ENCODE measurements around the gene PPP1CC.

PPP1CC gene

GRCh38 chr12:110742096-110742717, 484 bp downstream of the PPP1CC start:
- H3K36me3 ChIP-seq (ENCODE audit: insufficient read depth, low read length), result no peaks in the 10 kb centered on the region
- peak overlapping the region; percentile 94 for H3K4me3 ChIP-seq (ENCODE audit: low read length, poor library complexity, severe bottlenecking)
- H3K9me2 ChIP-seq (replicated peaks; ENCODE audit: low read depth, low read length), result no peaks in the 10 kb centered on the region
- H2AFZ ChIP-seq (ENCODE audit: low read length), result peak overlapping the region; percentile 57; the same call in 1 of the 2 replicates
- H3K79me2 ChIP-seq (ENCODE audit: insufficient read depth, low read length), result peaks cover 65% of the 10 kb centered on the region
- peaks cover 7% of the 10 kb centered on the region for H3K27me3 ChIP-seq (ENCODE audit: insufficient read depth, low read length, poor library complexity, severe bottlenecking)
- no peaks in the 10 kb centered on the region for H3K9me3 ChIP-seq (ENCODE audit: insufficient read depth, low read depth, low read length)
- peak overlapping the region; percentile 94 for H3K4me2 ChIP-seq (ENCODE audit: low read depth, low read length, poor library complexity, severe bottlenecking)
- peaks cover 50% of the 10 kb centered on the region for H4K20me1 ChIP-seq (ENCODE audit: insufficient read depth, low read length, poor library complexity, severe bottlenecking)
- no peaks in the 10 kb centered on the region for H3F3A ChIP-seq (ENCODE audit: low read depth)
- no peak for TF ChIP-seq CTCF (conservative IDR thresholded peaks at IDR 0.05; ENCODE audit: low read length)
- TF ChIP-seq EZH2phosphoT487 (IDR thresholded peaks at IDR 0.05; ENCODE audit: borderline replicate concordance), result no peak
- peaks cover 48% of the 10 kb centered on the region for H3K4me1 ChIP-seq (ENCODE audit: insufficient read depth, low read length, poor library complexity, severe bottlenecking)
- peak overlapping the region; percentile 96 for H3K9ac ChIP-seq (ENCODE audit: low read depth, low read length, poor library complexity, severe bottlenecking)

GRCh38 chr12:110741341-110742095, 1.2 kb downstream of the PPP1CC start:
- Histone ChIP-seq H3K4me3 (ENCODE audit: low read length, poor library complexity, severe bottlenecking) (peak overlapping the region; percentile 94), H3K36me3 (ENCODE audit: insufficient read depth, low read length) (no peaks in the 10 kb centered on the region), H3K79me2 (ENCODE audit: insufficient read depth, low read length) (peaks cover 72% of the 10 kb centered on the region), H3K27me3 (ENCODE audit: insufficient read depth, low read length, poor library complexity, severe bottlenecking) (peaks cover 7% of the 10 kb centered on the region), H4K20me1 (ENCODE audit: insufficient read depth, low read length, poor library complexity, severe bottlenecking) (peaks cover 57% of the 10 kb centered on the region), H3K4me2 (ENCODE audit: low read depth, low read length, poor library complexity, severe bottlenecking) (peak overlapping the region; percentile 94), H3K9ac (ENCODE audit: low read depth, low read length, poor library complexity, severe bottlenecking) (peak overlapping the region; percentile 96), H2AFZ (ENCODE audit: low read length) (no peak overlapping the region), H3F3A (ENCODE audit: low read depth) (no peaks in the 10 kb centered on the region), H3K4me1 (ENCODE audit: insufficient read depth, low read length, poor library complexity, severe bottlenecking) (peaks cover 53% of the 10 kb centered on the region), H3K9me2 (replicated peaks; ENCODE audit: low read depth, low read length) (no peaks in the 10 kb centered on the region), H3K9me3 (ENCODE audit: insufficient read depth, low read depth, low read length) (no peaks in the 10 kb centered on the region)
- TF ChIP-seq EZH2phosphoT487 (IDR thresholded peaks at IDR 0.05; ENCODE audit: borderline replicate concordance) (no peak), CTCF (conservative IDR thresholded peaks at IDR 0.05; ENCODE audit: low read length) (no peak)

DNA sequence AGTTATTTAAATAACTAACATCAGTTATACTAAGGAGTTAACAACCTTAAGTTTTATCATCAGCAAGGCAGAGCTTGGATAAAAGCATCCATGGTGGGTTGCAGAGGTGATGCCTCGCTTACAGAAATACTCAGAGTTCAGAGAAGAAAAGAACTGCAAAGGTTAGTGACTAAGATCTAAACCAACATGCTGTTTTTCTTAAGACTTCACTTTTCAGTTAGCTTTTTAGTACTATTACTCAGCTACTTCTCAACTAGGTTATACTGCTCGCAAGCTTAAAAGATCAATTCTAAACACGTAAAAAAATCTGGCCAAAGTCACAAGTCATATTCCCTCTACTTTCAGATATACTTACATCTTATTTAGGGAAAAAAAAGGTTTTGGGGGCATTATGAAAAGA, 2.8 kb downstream of the PPP1CC start:
- peaks cover 64% of the 10 kb centered on the region for H3K4me1 ChIP-seq (ENCODE audit: insufficient read depth, low read length, poor library complexity, severe bottlenecking)
- peak overlapping the region; percentile 94 for H3K4me2 ChIP-seq (ENCODE audit: low read depth, low read length, poor library complexity, severe bottlenecking)
- no peaks in the 10 kb centered on the region for H3F3A ChIP-seq (ENCODE audit: low read depth)
- peaks cover 7% of the 10 kb centered on the region for H3K27me3 ChIP-seq (ENCODE audit: insufficient read depth, low read length, poor library complexity, severe bottlenecking)
- peaks cover 88% of the 10 kb centered on the region for H3K79me2 ChIP-seq (ENCODE audit: insufficient read depth, low read length)
- no peaks in the 10 kb centered on the region for H3K9me3 ChIP-seq (ENCODE audit: insufficient read depth, low read depth, low read length)
- no peak overlapping the region for H2AFZ ChIP-seq (ENCODE audit: low read length)
- peak overlapping the region; percentile 94 for H3K4me3 ChIP-seq (ENCODE audit: low read length, poor library complexity, severe bottlenecking)
- no peaks in the 10 kb centered on the region for H3K9me2 ChIP-seq (replicated peaks; ENCODE audit: low read depth, low read length)
- H4K20me1 ChIP-seq (ENCODE audit: insufficient read depth, low read length, poor library complexity, severe bottlenecking), result peaks cover 74% of the 10 kb centered on the region
- no peak for TF ChIP-seq CTCF (conservative IDR thresholded peaks at IDR 0.05; ENCODE audit: low read length)
- TF ChIP-seq EZH2phosphoT487 (IDR thresholded peaks at IDR 0.05; ENCODE audit: borderline replicate concordance), result no peak
- peaks cover 10% of the 10 kb centered on the region for H3K36me3 ChIP-seq (ENCODE audit: insufficient read depth, low read length)
- peak overlapping the region; percentile 96 for H3K9ac ChIP-seq (ENCODE audit: low read depth, low read length, poor library complexity, severe bottlenecking)
